H1 (cell line): Measurements from ENCODE around the gene LRCH1. TPM values are rescaled to one million over a fixed set of nuclear protein-coding genes. Genes with fewer than 3 reads are reported as not detected.

Source experiments
- JUND ChIP-seq: IDR thresholded peaks from 2 replicates; pipeline ENCODE4 v1.6.1; 2011; ENCODE audit warnings: mild to moderate bottlenecking, improper control_type of control experiment, low read length
- KDM5A ChIP-seq: fragments of 200-600 bp; IDR thresholded peaks from 2 replicates; pipeline ENCODE4 v1.7.1; 2012; ENCODE audit warnings: mild to moderate bottlenecking, low read length, inconsistent platforms, mixed read lengths
- NANOG ChIP-seq: IDR thresholded peaks from 2 replicates; pipeline ENCODE4 v1.6.1; 2011; ENCODE audit warnings: low read length, low read depth, mild to moderate bottlenecking, inconsistent platforms; ENCODE audit not compliant: insufficient read depth, poor library complexity, severe bottlenecking
- RNF2 ChIP-seq: fragments of 200-900, 300-1000 bp; sonication (generic); IDR thresholded peaks from 2 replicates; pipeline ENCODE4 v1.7.1; 2016; ENCODE audit warnings: borderline replicate concordance, low read depth, mild to moderate bottlenecking, antibody characterized with exemption, low read length; ENCODE audit not compliant: poor library complexity, severe bottlenecking; ENCODE audit errors: missing control alignments
- RXRA ChIP-seq: IDR thresholded peaks from 2 replicates; pipeline ENCODE4 v1.6.1; 2011; ENCODE audit warnings: low read depth, mild to moderate bottlenecking, low read length, moderate library complexity; ENCODE audit not compliant: insufficient read depth
- SRF ChIP-seq: IDR thresholded peaks from 2 replicates; pipeline ENCODE4 v1.6.1; 2011; ENCODE audit warnings: mild to moderate bottlenecking, low read depth, low read length, moderate library complexity
- polyA plus RNA-seq, 7 experiments: library from polyadenylated mRNA; depleted of rRNA in 3 of 7; stranded (reverse) in 5 of 7; unstranded in 2 of 7; fragments of >200 nt in 5 of 7; fragments of 200-250 nt in 2 of 7; gene quantifications; 1 replicate in 5 of 7; 2 replicates in 1 of 7; 4 replicates in 1 of 7; pipeline versions ENCODE4 v1.2.1 to v1.2.3, GENCODE V29; 2011 to 2013; ENCODE audit warnings: missing spikeins in 2 of 7, mixed read lengths in 2 of 7
- total RNA-seq: library from RNA; stranded (reverse); fragmentation: NEBNext Ultra II Directional; extraction: Animal tissue kit (Norgen Biotek cat#: 25700); gene quantifications from 2 replicates; pipeline ENCODE4 v1.2.1, GENCODE V29; 2021
- TF ChIP-seq, protein P1 (sequence below): IDR thresholded peaks from 2 replicates; pipeline ENCODE4 v1.6.1; 2012; ENCODE audit warnings: inconsistent platforms
- TF ChIP-seq, protein P2 (sequence below): fragments of 300-600 bp; sonication (generic); IDR thresholded peaks from 2 replicates; pipeline ENCODE4 v1.7.1; 2012; ENCODE audit warnings: low read length, moderate library complexity, mild to moderate bottlenecking, inconsistent platforms; ENCODE audit not compliant: insufficient replicate concordance

Gene LRCH1
- total and polyA plus RNA-seq, 2 of the 8 experiments (the other 6 are each of a cell fraction or from before 2014, with no cell fraction given) = 3.0 to 10.1 TPM

DNA sequence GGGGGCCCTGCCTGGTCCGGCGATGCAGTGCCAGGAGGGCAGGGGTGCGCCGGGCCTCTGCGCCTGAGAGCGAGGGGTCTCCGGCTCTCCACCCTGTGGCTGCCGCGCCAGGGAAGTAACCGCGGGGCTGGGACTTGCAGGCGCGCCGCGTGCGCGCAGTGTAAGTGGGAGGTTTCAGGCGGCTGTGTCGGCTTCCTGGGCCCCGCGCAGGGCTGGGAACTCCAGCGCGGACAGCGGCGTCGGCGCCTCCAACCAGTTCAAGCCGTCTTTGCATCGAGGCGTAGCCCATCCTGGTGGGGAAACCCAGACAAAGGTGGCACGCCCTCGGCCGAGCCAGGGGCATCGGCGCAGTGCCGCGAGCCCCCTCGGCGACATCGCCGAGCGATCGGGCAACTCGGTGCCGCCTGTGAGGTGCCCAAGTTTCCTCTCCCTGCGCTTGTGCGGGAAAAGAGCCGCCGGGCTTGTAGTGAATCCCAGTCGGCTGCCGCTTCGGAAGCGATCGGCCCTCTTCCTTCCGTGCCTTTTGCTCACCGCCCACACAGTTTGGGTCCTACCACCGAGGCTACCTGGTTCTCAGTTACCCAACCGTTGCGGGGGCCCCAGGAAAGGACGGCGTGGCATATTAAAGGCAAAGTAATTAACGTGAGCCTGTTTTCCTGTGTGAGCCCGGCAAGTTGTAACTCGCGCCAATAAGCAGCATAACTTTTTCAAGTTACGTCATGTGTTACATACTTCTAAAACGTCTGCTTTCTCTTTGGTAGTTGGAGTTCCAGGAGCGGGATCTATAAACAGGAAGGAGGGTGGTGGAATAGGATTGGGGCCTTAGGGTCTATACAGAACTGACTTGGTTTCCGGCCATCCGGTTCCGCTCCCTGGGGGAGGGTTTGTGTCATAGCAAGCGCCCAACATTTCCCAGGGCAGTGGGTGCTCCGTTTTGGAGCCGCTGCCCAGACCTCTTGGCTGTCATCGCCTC, 1.2 kb downstream of the LRCH1 start (continued):
- TF ChIP-seq, protein P1, sequence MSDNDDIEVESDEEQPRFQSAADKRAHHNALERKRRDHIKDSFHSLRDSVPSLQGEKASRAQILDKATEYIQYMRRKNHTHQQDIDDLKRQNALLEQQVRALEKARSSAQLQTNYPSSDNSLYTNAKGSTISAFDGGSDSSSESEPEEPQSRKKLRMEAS = peak; percentile 45; the same call in 1 of the 2 replicates
- TF ChIP-seq KDM5A = no peak
- no peak for TF ChIP-seq SRF
- TF ChIP-seq RNF2 = no peak
- TF ChIP-seq RXRA = no peak
- no peak for TF ChIP-seq JUND
- TF ChIP-seq, protein P2, sequence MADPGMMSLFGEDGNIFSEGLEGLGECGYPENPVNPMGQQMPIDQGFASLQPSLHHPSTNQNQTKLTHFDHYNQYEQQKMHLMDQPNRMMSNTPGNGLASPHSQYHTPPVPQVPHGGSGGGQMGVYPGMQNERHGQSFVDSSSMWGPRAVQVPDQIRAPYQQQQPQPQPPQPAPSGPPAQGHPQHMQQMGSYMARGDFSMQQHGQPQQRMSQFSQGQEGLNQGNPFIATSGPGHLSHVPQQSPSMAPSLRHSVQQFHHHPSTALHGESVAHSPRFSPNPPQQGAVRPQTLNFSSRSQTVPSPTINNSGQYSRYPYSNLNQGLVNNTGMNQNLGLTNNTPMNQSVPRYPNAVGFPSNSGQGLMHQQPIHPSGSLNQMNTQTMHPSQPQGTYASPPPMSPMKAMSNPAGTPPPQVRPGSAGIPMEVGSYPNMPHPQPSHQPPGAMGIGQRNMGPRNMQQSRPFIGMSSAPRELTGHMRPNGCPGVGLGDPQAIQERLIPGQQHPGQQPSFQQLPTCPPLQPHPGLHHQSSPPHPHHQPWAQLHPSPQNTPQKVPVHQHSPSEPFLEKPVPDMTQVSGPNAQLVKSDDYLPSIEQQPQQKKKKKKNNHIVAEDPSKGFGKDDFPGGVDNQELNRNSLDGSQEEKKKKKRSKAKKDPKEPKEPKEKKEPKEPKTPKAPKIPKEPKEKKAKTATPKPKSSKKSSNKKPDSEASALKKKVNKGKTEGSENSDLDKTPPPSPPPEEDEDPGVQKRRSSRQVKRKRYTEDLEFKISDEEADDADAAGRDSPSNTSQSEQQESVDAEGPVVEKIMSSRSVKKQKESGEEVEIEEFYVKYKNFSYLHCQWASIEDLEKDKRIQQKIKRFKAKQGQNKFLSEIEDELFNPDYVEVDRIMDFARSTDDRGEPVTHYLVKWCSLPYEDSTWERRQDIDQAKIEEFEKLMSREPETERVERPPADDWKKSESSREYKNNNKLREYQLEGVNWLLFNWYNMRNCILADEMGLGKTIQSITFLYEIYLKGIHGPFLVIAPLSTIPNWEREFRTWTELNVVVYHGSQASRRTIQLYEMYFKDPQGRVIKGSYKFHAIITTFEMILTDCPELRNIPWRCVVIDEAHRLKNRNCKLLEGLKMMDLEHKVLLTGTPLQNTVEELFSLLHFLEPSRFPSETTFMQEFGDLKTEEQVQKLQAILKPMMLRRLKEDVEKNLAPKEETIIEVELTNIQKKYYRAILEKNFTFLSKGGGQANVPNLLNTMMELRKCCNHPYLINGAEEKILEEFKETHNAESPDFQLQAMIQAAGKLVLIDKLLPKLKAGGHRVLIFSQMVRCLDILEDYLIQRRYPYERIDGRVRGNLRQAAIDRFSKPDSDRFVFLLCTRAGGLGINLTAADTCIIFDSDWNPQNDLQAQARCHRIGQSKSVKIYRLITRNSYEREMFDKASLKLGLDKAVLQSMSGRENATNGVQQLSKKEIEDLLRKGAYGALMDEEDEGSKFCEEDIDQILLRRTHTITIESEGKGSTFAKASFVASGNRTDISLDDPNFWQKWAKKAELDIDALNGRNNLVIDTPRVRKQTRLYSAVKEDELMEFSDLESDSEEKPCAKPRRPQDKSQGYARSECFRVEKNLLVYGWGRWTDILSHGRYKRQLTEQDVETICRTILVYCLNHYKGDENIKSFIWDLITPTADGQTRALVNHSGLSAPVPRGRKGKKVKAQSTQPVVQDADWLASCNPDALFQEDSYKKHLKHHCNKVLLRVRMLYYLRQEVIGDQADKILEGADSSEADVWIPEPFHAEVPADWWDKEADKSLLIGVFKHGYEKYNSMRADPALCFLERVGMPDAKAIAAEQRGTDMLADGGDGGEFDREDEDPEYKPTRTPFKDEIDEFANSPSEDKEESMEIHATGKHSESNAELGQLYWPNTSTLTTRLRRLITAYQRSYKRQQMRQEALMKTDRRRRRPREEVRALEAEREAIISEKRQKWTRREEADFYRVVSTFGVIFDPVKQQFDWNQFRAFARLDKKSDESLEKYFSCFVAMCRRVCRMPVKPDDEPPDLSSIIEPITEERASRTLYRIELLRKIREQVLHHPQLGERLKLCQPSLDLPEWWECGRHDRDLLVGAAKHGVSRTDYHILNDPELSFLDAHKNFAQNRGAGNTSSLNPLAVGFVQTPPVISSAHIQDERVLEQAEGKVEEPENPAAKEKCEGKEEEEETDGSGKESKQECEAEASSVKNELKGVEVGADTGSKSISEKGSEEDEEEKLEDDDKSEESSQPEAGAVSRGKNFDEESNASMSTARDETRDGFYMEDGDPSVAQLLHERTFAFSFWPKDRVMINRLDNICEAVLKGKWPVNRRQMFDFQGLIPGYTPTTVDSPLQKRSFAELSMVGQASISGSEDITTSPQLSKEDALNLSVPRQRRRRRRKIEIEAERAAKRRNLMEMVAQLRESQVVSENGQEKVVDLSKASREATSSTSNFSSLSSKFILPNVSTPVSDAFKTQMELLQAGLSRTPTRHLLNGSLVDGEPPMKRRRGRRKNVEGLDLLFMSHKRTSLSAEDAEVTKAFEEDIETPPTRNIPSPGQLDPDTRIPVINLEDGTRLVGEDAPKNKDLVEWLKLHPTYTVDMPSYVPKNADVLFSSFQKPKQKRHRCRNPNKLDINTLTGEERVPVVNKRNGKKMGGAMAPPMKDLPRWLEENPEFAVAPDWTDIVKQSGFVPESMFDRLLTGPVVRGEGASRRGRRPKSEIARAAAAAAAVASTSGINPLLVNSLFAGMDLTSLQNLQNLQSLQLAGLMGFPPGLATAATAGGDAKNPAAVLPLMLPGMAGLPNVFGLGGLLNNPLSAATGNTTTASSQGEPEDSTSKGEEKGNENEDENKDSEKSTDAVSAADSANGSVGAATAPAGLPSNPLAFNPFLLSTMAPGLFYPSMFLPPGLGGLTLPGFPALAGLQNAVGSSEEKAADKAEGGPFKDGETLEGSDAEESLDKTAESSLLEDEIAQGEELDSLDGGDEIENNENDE = no peak
- no peak for TF ChIP-seq NANOG
